GM12874 (cell line): ENCODE results near the gene MRPL36.

ENCODE experiments used
- TF ChIP-seq, protein P1 (sequence below): IDR thresholded peaks from 2 replicates; pipeline ENCODE4 v1.5.1; 2011; ENCODE audit warnings: low read depth, mild to moderate bottlenecking, control low read depth, low read length, moderate library complexity; ENCODE audit not compliant: insufficient read depth

Gene MRPL36

DNA sequence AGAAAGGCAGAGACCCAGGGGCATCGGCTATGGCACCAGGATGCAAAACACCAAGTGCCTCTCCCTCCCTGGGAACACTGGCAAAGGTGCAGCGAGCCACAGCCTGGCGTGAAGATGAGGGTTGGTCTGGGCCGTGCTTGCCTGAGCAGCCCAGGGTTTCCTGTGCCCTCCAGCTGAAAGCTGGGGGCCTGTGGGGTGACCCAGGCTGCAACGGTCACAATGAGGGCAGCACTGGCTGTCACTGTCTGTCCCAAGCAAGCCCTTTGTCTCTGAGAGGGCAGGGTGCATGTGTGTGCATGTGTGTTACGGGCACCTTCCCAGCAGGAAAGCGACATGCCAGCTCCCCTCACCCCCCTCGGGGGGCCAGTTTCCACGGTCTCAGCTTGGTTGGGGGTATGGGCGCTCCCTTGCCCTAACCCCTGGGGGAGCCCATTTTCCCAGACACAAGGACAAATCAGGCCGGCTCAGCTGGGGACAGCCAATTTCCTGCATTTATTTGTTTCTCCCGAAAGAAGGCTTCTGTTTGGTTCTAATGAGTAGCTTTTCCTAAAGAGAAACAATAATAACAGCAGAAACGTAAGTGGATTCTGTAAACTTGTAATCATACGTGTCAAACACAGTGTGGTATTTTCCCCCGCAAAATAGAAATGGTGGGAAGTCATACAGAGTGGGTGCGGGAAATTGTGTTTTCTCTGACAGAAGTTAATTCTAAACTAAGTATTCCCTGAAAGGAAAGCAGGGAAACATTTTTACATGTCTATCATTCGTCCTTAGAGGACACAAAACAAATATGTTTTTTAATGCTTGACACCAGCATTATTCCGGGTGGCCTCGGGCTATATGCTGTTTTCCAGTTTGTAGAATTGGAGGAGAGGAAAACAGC lies 21.3 kb downstream of the MRPL36 start:
- TF ChIP-seq, protein P1, sequence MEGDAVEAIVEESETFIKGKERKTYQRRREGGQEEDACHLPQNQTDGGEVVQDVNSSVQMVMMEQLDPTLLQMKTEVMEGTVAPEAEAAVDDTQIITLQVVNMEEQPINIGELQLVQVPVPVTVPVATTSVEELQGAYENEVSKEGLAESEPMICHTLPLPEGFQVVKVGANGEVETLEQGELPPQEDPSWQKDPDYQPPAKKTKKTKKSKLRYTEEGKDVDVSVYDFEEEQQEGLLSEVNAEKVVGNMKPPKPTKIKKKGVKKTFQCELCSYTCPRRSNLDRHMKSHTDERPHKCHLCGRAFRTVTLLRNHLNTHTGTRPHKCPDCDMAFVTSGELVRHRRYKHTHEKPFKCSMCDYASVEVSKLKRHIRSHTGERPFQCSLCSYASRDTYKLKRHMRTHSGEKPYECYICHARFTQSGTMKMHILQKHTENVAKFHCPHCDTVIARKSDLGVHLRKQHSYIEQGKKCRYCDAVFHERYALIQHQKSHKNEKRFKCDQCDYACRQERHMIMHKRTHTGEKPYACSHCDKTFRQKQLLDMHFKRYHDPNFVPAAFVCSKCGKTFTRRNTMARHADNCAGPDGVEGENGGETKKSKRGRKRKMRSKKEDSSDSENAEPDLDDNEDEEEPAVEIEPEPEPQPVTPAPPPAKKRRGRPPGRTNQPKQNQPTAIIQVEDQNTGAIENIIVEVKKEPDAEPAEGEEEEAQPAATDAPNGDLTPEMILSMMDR, result no peak

DNA sequence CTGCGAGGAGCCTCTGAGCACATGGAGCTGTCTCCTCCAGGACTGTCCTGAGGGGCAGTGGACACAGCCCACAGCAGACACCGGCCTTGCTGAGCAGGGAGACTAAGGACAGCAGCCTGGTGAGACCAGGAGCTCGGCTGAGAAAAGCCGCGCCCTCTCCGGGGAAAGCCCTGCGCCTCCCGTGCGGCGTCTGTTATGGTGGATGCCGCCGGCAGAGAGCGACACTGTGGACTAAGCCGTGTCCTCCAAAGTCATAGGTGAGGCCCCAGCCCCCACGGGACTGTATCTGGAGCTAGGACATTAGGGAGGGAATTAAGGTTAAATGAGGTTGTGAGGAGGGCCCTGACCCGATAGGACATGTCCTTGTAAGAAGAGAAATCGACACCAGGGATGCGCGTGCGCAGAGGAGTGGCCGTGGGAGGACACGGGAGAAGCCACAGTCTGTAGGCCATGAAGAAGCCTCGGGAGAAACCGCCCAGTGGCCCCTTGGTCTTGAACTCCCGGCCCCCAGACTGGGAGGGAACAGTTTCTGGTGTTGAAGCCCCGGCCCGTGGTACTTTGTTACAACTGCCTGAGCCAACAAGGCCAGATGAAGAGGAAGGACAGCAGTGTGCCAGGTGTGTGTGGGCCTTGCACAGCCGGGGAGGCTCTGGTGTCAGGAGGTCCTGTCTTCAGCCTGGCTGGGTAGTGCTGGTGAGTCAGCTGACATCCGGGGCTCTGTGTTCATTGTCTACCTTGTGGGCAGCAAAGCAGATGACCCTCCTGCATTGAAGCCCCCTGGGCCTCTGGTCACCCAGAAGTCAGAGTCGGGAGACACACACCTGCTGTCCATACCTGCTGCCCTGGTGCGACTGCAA lies 22.1 kb downstream of the MRPL36 start:
- TF ChIP-seq, protein P1, result no peak

DNA sequence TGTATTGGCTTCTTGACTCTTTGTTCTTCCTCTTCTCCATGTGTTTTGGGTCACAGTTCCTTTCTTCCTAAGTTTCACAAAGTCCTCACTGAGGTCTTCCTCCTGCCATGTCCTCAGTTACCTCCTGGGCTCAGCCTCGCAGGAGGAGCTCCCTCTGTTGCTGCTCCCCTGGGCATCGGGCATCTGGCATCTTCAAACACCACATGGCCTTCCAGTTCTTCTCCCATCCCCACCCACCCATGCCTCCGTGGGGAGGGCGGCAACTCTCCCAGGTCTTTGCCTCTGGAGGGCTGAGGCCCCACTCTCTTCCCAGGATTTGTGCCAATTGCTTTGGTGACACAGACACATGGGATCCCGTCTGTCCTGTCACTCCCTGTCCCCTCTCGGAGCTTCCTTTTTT lies 22.8 kb downstream of the MRPL36 start:
- TF ChIP-seq, protein P1, result no peak

DNA sequence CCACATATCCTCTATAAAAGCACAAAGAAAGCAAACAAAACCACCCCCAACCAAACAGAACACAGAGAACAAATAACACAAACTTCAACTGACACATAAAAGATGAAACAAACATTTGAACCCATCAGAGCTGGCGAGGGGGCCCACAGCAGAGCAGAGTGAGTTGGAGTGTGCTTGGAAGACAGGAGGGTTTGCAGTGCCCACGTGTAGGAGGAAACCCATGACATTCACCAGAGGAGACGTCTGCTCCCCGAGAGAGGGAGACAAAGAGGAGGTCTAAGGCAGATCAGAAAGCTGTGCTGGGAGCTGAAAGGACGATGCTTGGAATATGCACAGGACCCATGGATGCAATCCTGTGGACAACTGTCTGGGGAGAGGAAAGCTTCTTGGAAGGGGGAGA lies 27.0 kb downstream of the MRPL36 start:
- TF ChIP-seq, protein P1, result no peak

DNA sequence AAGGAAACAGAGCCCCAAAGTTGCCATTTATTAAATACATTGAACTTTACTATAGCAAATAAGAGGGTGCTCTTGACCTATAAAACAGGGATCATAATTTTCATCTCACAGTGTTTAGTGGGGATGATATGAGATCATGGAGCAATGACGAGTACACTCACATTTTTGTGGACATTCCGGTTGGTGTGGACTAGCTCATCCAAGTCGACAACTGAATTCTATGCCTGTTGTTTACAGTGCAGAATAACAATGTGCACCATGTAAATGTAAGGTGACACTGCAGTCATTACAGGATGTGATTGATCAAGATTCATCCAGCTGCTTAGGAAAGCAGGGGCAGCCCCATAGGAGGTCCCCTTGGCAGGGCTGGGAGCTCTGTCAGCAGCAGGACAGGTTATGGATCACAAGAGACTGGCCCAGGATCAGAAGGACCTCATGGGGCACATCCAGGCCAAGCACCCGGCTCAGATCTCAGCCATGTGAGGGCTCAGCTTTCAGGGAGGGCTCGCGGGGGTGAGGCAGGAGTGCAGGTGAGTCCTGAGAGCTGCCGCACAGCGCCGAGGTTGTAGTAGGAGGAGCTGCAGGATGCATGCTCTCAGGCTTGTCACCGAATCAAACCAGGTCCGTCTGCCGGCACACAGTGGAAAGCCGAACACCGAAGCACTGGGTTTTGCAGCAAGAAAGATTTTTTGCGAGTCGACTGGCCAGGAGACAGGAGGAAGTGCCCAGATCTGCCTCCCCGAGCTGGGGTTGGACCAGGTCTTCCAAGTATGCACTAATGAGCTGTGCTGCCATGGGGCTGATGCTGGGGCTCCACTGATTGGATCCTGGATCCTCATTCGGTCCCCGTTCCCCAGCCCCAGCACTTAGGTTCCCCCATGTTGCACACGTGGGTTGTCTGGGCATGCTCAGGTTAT lies 28.2 kb downstream of the MRPL36 start:
- TF ChIP-seq, protein P1, result no peak

DNA sequence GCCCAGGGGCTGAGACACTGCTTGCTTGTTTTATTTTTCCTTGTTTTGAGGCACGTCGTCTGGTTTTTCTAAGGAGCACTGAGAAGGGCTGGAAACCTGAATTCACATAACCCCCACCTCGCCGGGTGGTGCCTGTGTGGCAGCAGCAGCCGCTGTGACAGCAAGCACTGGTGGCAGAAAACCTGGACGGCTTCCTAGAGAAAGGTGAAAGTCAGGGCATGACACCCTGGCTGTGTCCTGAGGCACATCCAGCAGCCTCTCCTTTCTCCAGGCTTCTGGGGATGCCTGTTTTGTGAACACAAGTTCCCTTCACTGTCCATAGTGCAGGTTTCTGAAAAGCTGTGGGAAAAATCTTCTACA lies 29.2 kb downstream of the MRPL36 start:
- TF ChIP-seq, protein P1, result no peak
